Coronary artery (tissue), 2 donors: ENCODE measurements around the gene APOL2.
"Not testable (repeated sequence)": the region's sequence is repeated elsewhere in the genome, so short reads cannot be mapped to it uniquely, and the experiment has no call there.

Experiments
- DNase-seq: peaks from one replicate; pipeline ENCODE4 v3.0.0-alpha.2; 2017; ENCODE audit warnings: low spot score
- H3K27ac ChIP-seq, 2 donors: fragments of 200-600 bp; sonication (generic); one replicate each; pipeline ENCODE4 v1.5.1; 2016 to 2019
- H3K4me3 ChIP-seq: fragments of 200-600 bp; sonication (generic); 2 replicates; pipeline ENCODE4 v1.5.1; 2016; ENCODE audit warnings: mild to moderate bottlenecking, moderate library complexity
- TF ChIP-seq, protein P1 (sequence below): fragments of 200-600 bp; sonication (generic); IDR thresholded peaks from one replicate; pipeline ENCODE4 v1.5.1; 2019; ENCODE audit warnings: antibody characterized with exemption

APOL2 gene

DNA sequence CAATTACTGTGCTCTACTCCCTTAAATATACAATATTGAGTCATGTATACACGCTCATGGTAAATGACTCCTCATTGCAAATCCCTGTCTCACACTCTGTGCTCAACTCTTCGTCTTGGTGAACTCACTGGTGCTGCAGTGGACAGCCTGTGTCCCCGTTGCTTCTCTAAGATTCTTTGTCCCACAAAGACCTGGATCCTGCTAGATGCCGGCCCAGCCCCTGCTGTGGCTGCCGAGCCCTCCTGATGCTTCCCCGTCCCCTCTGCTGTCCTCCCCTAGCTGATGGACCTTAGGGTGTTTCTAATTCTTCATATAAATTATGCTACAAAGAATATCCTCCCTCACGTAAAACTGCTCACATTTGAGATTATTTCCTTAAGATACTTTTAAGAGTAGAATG is 5.5 kb downstream of the APOL2 start:
- Histone ChIP-seq H3K4me3 (no peak overlapping the region), H3K27ac (no peak overlapping the region)
- DNase-seq, result no peak
- TF ChIP-seq, protein P1, sequence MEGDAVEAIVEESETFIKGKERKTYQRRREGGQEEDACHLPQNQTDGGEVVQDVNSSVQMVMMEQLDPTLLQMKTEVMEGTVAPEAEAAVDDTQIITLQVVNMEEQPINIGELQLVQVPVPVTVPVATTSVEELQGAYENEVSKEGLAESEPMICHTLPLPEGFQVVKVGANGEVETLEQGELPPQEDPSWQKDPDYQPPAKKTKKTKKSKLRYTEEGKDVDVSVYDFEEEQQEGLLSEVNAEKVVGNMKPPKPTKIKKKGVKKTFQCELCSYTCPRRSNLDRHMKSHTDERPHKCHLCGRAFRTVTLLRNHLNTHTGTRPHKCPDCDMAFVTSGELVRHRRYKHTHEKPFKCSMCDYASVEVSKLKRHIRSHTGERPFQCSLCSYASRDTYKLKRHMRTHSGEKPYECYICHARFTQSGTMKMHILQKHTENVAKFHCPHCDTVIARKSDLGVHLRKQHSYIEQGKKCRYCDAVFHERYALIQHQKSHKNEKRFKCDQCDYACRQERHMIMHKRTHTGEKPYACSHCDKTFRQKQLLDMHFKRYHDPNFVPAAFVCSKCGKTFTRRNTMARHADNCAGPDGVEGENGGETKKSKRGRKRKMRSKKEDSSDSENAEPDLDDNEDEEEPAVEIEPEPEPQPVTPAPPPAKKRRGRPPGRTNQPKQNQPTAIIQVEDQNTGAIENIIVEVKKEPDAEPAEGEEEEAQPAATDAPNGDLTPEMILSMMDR, result no peak

DNA sequence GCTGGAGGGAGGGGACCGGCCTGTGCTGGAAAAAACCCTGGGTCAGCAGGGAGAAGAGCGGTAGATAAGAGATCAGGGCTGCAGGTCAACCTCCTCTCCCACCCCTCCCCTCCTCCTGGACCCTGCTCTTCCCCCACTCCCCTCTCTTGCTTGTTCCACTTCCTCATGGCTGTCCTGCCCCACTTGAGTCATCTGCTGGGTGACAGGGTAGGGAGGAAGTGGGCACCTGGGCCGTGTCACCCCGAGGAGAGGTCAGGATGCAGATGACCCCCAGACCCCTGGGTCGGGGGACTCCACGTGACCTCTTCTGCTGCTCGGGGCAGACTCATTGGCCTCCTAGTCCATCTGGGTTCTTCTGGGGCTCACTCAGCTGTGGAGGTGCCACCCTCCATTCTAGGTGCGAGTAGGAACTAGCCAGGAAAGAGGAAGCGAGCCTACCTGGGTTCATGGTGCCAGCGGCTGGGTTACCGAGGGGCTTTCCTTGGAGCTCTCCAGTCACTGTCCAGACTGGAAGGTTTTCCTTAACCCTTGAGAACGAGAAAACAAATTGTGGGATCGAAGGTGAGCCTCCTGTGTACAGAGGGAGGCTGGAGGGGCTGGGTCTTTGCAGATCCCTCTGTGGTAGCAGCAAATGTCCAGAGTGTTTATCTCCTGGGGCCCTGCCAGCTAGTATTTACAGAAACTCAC is 6.5 kb downstream of the APOL2 start:
- no peak for DNase-seq
- Histone ChIP-seq H3K27ac (no peak overlapping the region), H3K4me3 (no peak overlapping the region)
- TF ChIP-seq, protein P1, result no peak

DNA sequence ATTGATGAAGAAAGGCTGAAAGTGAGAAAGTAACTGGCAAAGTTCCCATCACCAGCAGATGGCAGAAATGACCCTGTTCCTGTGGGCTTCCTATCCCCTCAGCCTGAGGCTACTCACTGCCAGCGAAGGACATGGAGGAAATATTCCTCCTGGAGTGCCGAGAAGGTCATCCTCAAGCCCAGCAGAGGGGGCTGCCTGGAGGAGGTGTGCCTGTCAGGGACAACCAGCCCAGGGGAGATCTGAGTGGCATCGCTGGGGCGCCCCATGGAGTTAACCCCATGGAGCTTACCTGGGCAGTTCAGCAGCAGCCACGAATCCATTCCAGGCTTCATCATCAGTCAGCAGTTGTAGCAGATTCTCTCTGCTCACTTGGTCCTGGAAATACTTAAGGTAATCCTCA is 8.3 kb downstream of the APOL2 start:
- not testable (repeated sequence) for H3K4me3 ChIP-seq, H3K27ac ChIP-seq
- DNase-seq, result peak; percentile 57

DNA sequence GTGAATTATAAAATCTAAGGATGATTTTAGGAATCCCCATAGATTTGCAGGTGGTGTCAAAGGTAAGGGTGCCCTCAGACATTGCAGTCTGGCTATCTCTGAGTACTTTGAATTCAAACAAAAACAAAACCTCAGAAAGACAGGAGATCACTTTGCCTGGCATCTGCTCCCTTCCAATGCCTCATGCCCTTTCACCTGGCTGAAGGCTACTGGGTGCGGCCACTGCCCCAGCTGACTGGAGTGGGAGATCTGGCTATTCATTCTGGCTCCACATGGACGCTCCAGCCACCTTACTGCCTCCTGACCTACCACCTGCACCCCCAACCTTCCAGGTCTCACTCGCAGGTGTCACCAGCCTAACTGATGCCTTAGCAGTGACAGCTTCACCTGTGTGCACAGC is 9.7 kb downstream of the APOL2 start:
- H3K27ac ChIP-seq, DNase-seq, H3K4me3 ChIP-seq: not testable (repeated sequence)

DNA sequence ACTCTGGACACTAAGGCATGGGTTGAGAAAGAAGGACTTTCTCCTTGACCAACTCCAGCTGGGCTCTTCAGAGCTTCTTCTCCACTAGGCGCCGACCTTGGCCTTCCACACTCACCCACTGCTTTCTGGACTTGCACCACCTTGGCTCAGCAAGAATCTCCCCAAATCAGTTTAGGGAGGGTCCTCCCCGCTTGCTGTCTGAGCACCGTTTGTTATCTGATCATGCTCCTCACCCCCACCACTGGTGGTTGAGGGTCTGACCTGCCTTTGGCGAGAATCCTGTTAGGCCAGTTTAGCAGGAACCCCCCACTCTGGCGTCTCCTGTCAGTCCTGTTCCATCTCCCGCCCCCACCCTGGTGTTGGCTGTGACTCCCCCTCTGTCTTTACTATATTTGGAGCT is 10.4 kb downstream of the APOL2 start:
- DNase-seq, result peak; percentile 36
- no peak overlapping the region for H3K4me3 ChIP-seq
- H3K27ac ChIP-seq, result no peak overlapping the region
- TF ChIP-seq, protein P1, result no peak

DNA sequence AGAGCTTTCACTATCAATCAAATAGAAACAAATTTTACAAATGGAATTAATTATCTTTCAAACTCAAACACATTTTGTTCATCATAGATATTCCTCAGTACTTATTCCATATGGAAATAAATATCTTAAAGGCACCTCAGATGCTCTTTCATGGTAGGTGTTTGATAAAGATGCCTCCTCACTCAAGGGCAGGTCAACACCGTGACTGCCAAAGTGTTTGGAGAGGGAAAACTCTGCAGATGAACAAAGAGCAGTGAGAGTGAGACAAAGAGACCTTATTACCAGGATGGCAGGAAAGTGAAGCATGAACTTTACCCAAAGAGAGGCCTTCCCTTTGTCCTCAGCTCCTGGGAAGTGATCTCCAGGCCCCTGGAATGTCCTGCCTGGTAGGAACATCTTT is 11.0 kb downstream of the APOL2 start:
- not testable (repeated sequence) for H3K27ac ChIP-seq, DNase-seq, H3K4me3 ChIP-seq

DNA sequence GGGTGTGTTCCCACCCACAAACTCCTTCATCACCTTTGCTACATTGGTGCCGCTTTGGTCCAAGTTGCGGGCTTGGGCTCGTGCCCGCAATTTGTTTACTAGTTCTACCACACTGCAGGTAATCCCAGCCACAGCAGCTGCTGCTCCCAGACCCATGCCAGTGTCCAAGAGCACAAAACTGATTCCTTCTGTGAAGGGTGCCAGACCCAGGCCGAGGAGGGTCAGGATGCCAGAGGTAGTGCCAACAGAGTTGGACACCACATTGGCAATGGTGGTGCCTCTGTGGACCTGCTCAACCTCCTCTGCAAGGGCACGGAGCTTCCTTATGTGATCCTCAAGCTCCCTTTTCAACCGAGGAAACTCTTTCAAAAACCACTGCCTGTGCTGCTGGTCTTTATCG is 11.5 kb downstream of the APOL2 start:
- Histone ChIP-seq H3K27ac (no peak overlapping the region), H3K4me3 (no peak overlapping the region)
- DNase-seq, result peak; percentile 50
- TF ChIP-seq, protein P1, result no peak

DNA sequence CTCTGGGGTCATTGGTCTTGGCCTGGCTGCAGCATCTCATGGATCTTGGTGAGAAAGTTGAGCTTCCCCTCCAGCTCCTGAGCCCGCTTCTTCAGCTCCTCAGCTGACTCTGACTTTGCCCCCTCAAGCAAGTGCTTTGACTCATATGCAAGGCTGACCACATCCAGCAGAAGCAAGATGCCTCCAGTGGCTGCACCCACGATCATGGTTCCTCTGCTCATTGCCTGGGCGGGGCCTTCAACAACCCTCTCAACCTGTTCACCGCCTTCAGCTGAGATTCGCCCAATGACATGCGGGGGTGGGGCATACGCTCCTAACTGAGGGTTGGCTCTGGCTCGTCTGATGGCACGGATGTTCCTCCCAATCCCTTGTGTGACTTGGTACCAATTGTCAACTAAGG is 11.9 kb downstream of the APOL2 start:
- Histone ChIP-seq H3K27ac (no peak overlapping the region), H3K4me3 (no peak overlapping the region)
- TF ChIP-seq, protein P1, result no peak
- peak; percentile 56 for DNase-seq

DNA sequence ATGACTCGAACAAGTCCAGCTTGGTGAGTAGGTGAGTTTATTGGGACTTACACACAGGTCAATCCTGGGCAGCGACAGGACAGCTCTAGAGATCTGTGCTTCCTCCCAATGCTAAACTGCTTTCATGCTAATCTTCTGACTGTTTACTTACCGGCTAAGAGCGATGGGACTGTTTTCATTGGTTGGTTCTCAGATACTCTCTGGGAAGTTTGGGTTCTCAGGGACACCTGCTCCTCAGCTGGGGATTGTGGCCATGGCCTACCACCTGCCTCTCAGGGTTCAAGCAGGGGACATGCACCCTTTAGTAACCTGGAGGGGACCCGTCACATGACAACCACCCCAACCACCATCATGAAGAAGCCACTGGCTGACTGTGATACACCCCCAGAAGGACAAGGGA is 13.1 kb downstream of the APOL2 start:
- Histone ChIP-seq H3K4me3 (no peak overlapping the region), H3K27ac (no peak overlapping the region)
- DNase-seq, result peak; percentile 49
- TF ChIP-seq, protein P1, result no peak
